Stimulated activated CD4-positive, alpha-beta T cell treated with anti-CD3 and anti-CD28 coated beads, Interleukin-4, amount 100 ng/mL, for 24 hours (primary cell): ENCODE measurements around the gene SNTG2.
"Not testable (repeated sequence)": the region's sequence is repeated elsewhere in the genome, so short reads cannot be mapped to it uniquely, and the experiment has no call there.

Experiments used
- DNase-seq: peaks from one replicate; pipeline ENCODE4 v3.0.0-alpha.2; 2020

The SNTG2 gene

GRCh38 chr2:1055014-1055595 lies 104.5 kb downstream of the SNTG2 start:
- DNase-seq, result no peak

GRCh38 chr2:1060372-1060771 lies 109.7 kb downstream of the SNTG2 start:
- no peak for DNase-seq

GRCh38 chr2:1060987-1061386 lies 110.3 kb downstream of the SNTG2 start:
- DNase-seq, result no peak

- no peak for DNase-seq
These were observed 117.6 kb downstream of the SNTG2 start for GRCh38 chr2:1068241-1068640.

GRCh38 chr2:1068822-1069221 lies 118.2 kb downstream of the SNTG2 start:
- DNase-seq, result no peak

- no peak for DNase-seq
These were observed 119.2 kb downstream of the SNTG2 start for GRCh38 chr2:1069847-1070246.

- DNase-seq, result no peak
These were observed 120.0 kb downstream of the SNTG2 start for GRCh38 chr2:1070601-1071000.

- DNase-seq, result no peak
These were observed 121.0 kb downstream of the SNTG2 start for GRCh38 chr2:1071650-1072049.

- no peak for DNase-seq
These were observed 121.6 kb downstream of the SNTG2 start for GRCh38 chr2:1072250-1072649.

- DNase-seq, result no peak
These were observed 127.3 kb downstream of the SNTG2 start for GRCh38 chr2:1077911-1078310.

- DNase-seq, result no peak
These were observed 127.7 kb downstream of the SNTG2 start for GRCh38 chr2:1078326-1078725.

GRCh38 chr2:1079873-1080799 lies 129.5 kb downstream of the SNTG2 start:
- no peak for DNase-seq

GRCh38 chr2:1081451-1082225 lies 131.0 kb downstream of the SNTG2 start:
- DNase-seq, result no peak

- DNase-seq, result no peak
These were observed 132.0 kb downstream of the SNTG2 start for GRCh38 chr2:1082456-1083205.

- no peak for DNase-seq
These were observed 137.7 kb downstream of the SNTG2 start for GRCh38 chr2:1088192-1088860.

GRCh38 chr2:1088940-1089339 lies 138.3 kb downstream of the SNTG2 start:
- no peak for DNase-seq

- no peak for DNase-seq
These were observed 141.4 kb downstream of the SNTG2 start for GRCh38 chr2:1091895-1092585.

GRCh38 chr2:1093668-1094067 lies 143.0 kb downstream of the SNTG2 start:
- DNase-seq, result not testable (repeated sequence)

- DNase-seq, result no peak
These were observed 146.5 kb downstream of the SNTG2 start for GRCh38 chr2:1097101-1097500.

GRCh38 chr2:1099418-1099817 lies 148.8 kb downstream of the SNTG2 start:
- DNase-seq, result no peak

- DNase-seq, result no peak
These were observed 150.5 kb downstream of the SNTG2 start for GRCh38 chr2:1101011-1101782.
